EH (cell line): ENCODE measurements around the gene UNC13C.

ENCODE experiments used
- DNase-seq: peaks from one replicate; pipeline ENCODE4 v3.0.0-alpha.2; 2015; ENCODE audit warnings: low read depth

Gene UNC13C

GRCh38 chr15:54675241-54675640 lies 697.0 kb downstream of the UNC13C start:
- DNase-seq = no peak

GRCh38 chr15:54681584-54681983 lies 703.3 kb downstream of the UNC13C start:
- no peak for DNase-seq
